ENCODE data around the gene VSX2. TPM values are rescaled to one million over a fixed set of nuclear protein-coding genes. Genes with fewer than 3 reads are reported as not detected.

The VSX2 gene
- total and polyA plus RNA-seq, 2 experiments from 2014 or later = 0.49 to 0.52 TPM

DNA sequence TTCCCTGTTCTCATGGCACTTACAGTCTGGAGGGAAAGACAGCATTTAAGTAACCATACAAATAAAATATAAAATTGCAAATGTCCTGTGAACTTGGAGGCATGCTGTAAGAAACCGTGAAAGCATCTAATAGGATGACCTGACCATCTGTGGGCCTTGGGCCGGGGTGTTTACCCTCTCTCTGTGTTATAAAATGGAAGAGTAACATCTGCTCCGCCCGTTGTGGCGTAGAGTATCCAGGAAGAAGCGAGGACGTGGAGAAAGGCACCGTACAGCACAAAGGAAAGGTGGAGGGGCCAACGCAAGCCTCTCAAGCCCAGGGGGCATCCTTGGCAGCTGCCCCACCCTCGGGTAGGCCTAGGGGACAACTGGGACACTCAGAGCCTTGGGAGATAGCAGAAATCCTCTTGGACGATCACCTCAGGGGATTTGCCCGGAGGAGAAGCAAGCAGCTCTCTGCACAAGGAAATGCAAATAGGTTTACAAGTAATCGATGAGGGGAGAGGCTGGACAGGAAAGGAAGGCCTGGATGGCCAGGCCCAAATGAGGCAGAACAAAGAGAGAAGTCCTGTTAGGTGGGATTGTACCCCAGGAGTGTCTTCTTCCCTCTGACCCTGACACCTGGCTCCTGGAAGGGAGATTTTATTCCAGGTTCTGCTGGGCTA, 26.2 kb downstream of the VSX2 start:
- H2AFZ ChIP-seq = peak overlapping the region; percentile 81; the same call in 1 of the 2 replicates
- H3K27me3 ChIP-seq (ENCODE audit: insufficient read depth) = no peaks in the 10 kb centered on the region
- no peaks in the 10 kb centered on the region for H3F3A ChIP-seq (replicated peaks; ENCODE audit: low read depth)
- Mint-ChIP-seq H3K27me3 (ENCODE audit: insufficient read depth, low read depth, poor library complexity) (peaks cover 10% of the 10 kb centered on the region), H3K4me1 (peaks cover 14% of the 10 kb centered on the region), H3K9me3 (no peaks in the 10 kb centered on the region), H3K4me3 (no peak overlapping the region; the same call in 2 of the 3 replicates), H3K27ac (no peak overlapping the region), H3K36me3 (ENCODE audit: low read depth) (no peaks in the 10 kb centered on the region)
- peaks cover 8% of the 10 kb centered on the region; the same call in 1 of the 2 replicates for H3K4me1 ChIP-seq (ENCODE audit: insufficient read depth)
- no peaks in the 10 kb centered on the region for H3K79me2 ChIP-seq (replicated peaks; ENCODE audit: insufficient read depth)
- DNase-seq (ENCODE audit: low spot score) = no peak
- H3K27ac ChIP-seq (ENCODE audit: low read depth) = no peak overlapping the region
- TF ChIP-seq CREB1 (CRISPR knock-in tag; IDR thresholded peaks at IDR 0.05; ENCODE audit: low read depth) (no peak), POLR2AphosphoS5 (IDR thresholded peaks at IDR 0.05; ENCODE audit: low read depth) (no peak), STAT1 (IDR thresholded peaks at IDR 0.05; ENCODE audit: unreplicated experiment) (no peak), JUNB (IDR thresholded peaks at IDR 0.05; ENCODE audit: unreplicated experiment) (no peak), NANOG (IDR thresholded peaks at IDR 0.05; ENCODE audit: borderline replicate concordance) (no peak), EZH2phosphoT487 (IDR thresholded peaks at IDR 0.05; ENCODE audit: unreplicated experiment) (no peak), ZNF331 (CRISPR knock-in tag; IDR thresholded peaks at IDR 0.05; ENCODE audit: low read depth) (no peak), ZNF114 (CRISPR knock-in tag; IDR thresholded peaks at IDR 0.05) (no peak)
- TF ChIP-seq, protein P1, sequence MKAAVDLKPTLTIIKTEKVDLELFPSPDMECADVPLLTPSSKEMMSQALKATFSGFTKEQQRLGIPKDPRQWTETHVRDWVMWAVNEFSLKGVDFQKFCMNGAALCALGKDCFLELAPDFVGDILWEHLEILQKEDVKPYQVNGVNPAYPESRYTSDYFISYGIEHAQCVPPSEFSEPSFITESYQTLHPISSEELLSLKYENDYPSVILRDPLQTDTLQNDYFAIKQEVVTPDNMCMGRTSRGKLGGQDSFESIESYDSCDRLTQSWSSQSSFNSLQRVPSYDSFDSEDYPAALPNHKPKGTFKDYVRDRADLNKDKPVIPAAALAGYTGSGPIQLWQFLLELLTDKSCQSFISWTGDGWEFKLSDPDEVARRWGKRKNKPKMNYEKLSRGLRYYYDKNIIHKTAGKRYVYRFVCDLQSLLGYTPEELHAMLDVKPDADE (IDR thresholded peaks at IDR 0.05) = no peak
- TF ChIP-seq, protein P2, sequence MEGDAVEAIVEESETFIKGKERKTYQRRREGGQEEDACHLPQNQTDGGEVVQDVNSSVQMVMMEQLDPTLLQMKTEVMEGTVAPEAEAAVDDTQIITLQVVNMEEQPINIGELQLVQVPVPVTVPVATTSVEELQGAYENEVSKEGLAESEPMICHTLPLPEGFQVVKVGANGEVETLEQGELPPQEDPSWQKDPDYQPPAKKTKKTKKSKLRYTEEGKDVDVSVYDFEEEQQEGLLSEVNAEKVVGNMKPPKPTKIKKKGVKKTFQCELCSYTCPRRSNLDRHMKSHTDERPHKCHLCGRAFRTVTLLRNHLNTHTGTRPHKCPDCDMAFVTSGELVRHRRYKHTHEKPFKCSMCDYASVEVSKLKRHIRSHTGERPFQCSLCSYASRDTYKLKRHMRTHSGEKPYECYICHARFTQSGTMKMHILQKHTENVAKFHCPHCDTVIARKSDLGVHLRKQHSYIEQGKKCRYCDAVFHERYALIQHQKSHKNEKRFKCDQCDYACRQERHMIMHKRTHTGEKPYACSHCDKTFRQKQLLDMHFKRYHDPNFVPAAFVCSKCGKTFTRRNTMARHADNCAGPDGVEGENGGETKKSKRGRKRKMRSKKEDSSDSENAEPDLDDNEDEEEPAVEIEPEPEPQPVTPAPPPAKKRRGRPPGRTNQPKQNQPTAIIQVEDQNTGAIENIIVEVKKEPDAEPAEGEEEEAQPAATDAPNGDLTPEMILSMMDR (conservative IDR thresholded peaks at IDR 0.05; ENCODE audit: low read depth in 2 of 2) = no peak
- TF ChIP-seq, protein P3, sequence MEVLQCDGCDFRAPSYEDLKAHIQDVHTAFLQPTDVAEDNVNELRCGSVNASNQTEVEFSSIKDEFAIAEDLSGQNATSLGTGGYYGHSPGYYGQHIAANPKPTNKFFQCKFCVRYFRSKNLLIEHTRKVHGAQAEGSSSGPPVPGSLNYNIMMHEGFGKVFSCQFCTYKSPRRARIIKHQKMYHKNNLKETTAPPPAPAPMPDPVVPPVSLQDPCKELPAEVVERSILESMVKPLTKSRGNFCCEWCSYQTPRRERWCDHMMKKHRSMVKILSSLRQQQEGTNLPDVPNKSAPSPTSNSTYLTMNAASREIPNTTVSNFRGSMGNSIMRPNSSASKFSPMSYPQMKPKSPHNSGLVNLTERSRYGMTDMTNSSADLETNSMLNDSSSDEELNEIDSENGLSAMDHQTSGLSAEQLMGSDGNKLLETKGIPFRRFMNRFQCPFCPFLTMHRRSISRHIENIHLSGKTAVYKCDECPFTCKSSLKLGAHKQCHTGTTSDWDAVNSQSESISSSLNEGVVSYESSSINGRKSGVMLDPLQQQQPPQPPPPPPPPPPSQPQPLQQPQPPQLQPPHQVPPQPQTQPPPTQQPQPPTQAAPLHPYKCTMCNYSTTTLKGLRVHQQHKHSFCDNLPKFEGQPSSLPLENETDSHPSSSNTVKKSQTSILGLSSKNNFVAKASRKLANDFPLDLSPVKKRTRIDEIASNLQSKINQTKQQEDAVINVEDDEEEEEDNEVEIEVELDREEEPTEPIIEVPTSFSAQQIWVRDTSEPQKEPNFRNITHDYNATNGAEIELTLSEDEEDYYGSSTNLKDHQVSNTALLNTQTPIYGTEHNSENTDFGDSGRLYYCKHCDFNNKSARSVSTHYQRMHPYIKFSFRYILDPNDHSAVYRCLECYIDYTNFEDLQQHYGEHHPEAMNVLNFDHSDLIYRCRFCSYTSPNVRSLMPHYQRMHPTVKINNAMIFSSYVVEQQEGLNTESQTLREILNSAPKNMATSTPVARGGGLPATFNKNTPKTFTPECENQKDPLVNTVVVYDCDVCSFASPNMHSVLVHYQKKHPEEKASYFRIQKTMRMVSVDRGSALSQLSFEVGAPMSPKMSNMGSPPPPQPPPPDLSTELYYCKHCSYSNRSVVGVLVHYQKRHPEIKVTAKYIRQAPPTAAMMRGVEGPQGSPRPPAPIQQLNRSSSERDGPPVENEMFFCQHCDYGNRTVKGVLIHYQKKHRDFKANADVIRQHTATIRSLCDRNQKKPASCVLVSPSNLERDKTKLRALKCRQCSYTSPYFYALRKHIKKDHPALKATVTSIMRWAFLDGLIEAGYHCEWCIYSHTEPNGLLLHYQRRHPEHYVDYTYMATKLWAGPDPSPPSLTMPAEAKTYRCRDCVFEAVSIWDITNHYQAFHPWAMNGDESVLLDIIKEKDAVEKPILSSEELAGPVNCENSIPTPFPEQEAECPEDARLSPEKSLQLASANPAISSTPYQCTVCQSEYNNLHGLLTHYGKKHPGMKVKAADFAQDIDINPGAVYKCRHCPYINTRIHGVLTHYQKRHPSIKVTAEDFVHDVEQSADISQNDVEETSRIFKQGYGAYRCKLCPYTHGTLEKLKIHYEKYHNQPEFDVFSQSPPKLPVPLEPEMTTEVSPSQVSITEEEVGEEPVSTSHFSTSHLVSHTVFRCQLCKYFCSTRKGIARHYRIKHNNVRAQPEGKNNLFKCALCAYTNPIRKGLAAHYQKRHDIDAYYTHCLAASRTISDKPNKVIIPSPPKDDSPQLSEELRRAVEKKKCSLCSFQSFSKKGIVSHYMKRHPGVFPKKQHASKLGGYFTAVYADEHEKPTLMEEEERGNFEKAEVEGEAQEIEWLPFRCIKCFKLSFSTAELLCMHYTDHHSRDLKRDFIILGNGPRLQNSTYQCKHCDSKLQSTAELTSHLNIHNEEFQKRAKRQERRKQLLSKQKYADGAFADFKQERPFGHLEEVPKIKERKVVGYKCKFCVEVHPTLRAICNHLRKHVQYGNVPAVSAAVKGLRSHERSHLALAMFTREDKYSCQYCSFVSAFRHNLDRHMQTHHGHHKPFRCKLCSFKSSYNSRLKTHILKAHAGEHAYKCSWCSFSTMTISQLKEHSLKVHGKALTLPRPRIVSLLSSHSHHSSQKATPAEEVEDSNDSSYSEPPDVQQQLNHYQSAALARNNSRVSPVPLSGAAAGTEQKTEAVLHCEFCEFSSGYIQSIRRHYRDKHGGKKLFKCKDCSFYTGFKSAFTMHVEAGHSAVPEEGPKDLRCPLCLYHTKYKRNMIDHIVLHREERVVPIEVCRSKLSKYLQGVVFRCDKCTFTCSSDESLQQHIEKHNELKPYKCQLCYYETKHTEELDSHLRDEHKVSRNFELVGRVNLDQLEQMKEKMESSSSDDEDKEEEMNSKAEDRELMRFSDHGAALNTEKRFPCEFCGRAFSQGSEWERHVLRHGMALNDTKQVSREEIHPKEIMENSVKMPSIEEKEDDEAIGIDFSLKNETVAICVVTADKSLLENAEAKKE (CRISPR knock-in tag; IDR thresholded peaks at IDR 0.05) = no peak
- ATAC-seq = no peak
- H3K9me2 ChIP-seq (ENCODE audit: insufficient read depth) = no peaks in the 10 kb centered on the region
- H4K20me1 ChIP-seq (replicated peaks; ENCODE audit: insufficient read depth) = no peaks in the 10 kb centered on the region
- no peak overlapping the region for H3K4me2 ChIP-seq
- H3K4me3 ChIP-seq = no peak overlapping the region
- no peaks in the 10 kb centered on the region for H3K36me3 ChIP-seq (ENCODE audit: insufficient read depth)
